NCI-H748 (cell line): Measurements from ENCODE around the gene DRD2.

Source experiments
- DNase-seq: peaks from one replicate; lab custom pipeline; 2025; ENCODE audit not compliant: unreplicated experiment; lab: John Stamatoyannopoulos, UW

Gene DRD2

GRCh38 chr11:113404859-113405430 is 70.3 kb downstream of the DRD2 start:
- no peak for DNase-seq

DNA sequence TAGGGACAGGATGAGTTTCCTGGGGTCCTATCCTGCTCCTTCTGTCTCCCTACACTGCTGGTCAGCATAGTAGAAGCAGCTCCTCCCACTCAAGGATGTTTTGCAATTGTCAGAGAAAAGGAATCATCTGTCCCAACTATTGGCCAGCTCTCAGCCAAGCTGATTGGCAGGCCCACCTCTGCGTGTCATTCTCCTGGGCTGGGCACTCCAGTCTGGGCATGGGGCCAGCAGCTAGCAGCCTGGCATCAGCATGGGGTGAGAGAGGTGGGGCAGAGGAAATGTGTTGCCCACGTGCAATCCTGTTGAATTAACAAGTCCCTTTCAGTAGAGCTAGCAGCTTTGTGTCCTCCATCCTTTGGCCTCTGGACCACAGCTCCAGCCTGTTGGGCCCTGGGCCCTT is 73.5 kb downstream of the DRD2 start:
- peak; percentile 86 for DNase-seq

- DNase-seq, result no peak
Observed at GRCh38 chr11:113400631-113401230, 74.5 kb downstream of the DRD2 start.

GRCh38 chr11:113398669-113399430 is 76.3 kb downstream of the DRD2 start:
- no peak for DNase-seq

GRCh38 chr11:113397821-113398220 is 77.4 kb downstream of the DRD2 start:
- no peak for DNase-seq

- no peak for DNase-seq
Observed at GRCh38 chr11:113397212-113397611, 78.0 kb downstream of the DRD2 start.

DNA sequence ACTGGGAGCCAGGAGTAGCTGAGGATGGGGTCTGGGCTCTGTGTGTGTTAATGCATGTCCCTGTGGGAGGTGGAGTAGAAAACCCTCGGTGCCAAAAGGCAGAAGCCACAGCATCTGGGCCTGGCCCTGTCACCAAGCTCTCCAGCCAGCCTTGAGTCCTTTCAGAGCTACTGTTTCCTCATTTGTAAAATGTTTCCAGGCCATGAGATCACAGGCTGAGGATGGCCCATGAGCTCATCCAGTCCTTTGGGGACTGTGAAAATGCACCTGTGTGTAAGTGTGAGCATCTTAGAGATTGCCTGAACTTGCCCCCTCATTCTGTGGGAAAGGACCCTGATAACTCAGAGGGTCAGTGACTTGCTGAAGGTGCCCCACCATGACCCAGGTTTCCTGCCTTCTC is 78.5 kb downstream of the DRD2 start:
- no peak for DNase-seq

- DNase-seq, result no peak
Observed at GRCh38 chr11:113395782-113396336, 79.3 kb downstream of the DRD2 start.

- no peak for DNase-seq
Observed at GRCh38 chr11:113394919-113395318, 80.3 kb downstream of the DRD2 start.

- peak; percentile 5 for DNase-seq
Observed at GRCh38 chr11:113393501-113393985, 81.7 kb downstream of the DRD2 start.

DNA sequence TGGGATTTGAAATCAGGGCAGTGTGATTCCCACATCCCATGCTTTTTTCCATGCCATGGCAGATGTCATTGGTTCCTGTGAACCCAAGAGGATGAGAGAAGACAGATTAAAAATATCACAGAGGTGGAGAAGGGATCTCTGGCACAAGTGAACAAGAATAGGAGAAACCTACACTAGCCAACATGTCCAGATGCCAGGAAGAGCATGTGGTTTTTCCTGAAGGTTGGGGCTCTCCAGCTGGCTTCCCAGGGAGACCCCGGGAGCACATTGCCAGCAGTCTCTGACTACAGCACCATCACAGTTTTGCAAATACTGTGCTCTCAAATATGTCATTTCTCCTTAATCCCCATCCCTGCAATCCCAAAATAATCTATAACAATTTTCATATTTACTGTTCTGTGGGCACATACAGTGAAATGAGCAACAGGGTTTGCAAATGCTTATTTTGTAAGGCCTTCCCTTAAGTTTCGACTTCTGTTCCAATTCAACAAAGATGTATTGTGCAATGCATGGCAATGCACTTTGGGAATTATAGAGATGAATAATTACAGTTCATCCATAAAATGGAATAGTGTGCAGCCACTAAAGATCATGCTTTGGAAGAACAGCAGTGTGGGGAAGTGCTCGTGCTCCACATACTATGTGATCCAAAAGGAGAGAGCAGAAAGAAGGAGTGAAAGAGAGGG is 82.8 kb downstream of the DRD2 start:
- no peak for DNase-seq

DNA sequence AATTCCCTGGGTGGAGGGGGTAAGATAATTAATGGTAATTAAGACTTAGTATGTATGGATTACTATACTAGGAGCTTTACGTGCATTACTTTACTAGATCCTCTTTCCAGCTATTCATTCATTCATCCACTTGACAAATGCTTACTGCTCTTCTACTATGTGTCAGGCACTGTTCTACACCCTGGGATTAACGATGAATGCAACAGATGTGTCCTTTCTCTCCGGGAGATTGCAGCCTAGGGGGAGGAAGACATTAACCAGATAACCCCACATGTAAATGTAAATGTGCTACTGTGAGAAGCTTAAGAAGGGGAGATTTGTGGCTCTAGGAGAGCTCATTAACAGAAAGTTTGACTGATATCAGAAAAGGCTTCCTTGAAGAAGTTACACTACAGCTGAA is 85.9 kb downstream of the DRD2 start:
- no peak for DNase-seq

DNA sequence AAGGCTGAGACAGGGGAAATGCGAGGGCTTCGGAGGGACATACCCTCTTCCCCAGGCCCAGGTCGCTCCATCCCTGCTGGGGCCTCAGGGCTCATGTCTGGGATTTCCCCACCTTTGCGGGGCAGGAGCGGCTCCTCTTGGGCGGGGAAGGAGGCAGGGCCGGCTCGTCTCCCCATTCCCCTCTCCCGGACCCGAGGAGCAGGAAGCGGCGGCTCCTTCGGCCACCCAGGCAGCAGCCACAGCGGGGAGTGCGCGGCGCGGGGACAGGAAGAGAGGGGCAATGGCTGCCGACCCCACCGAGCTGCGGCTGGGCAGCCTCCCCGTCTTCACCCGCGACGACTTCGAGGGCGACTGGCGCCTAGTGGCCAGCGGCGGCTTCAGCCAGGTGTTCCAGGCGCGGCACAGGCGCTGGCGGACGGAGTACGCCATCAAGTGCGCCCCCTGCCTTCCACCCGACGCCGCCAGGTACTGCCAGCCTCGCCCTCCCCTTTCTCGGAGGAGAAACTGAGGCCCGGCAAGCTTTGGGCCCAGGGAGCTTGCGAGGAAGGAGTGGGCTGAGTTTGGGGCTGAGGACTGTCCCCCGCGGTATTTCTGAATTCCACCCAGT is 87.5 kb downstream of the DRD2 start, which contains the start of gene ANKK1:
TSS of gene ANKK1 (plus strand) at position 175 of the 607 bp plus-strand sequence. CDS start at position 281, 106 bp downstream.
- DNase-seq, result peak; percentile 46

- DNase-seq, result no peak
Observed at GRCh38 chr11:113386866-113387265, 88.3 kb downstream of the DRD2 start.

GRCh38 chr11:113385749-113386148 is 89.4 kb downstream of the DRD2 start:
- no peak for DNase-seq

- DNase-seq, result no peak
Observed at GRCh38 chr11:113384551-113384950, 90.6 kb downstream of the DRD2 start.

- no peak for DNase-seq
Observed at GRCh38 chr11:113382121-113382520, 93.1 kb downstream of the DRD2 start.

GRCh38 chr11:113378692-113379091 is 96.5 kb downstream of the DRD2 start:
- DNase-seq, result no peak

- DNase-seq, result peak; percentile 70
Observed at GRCh38 chr11:113377681-113378412, 97.4 kb downstream of the DRD2 start.

DNA sequence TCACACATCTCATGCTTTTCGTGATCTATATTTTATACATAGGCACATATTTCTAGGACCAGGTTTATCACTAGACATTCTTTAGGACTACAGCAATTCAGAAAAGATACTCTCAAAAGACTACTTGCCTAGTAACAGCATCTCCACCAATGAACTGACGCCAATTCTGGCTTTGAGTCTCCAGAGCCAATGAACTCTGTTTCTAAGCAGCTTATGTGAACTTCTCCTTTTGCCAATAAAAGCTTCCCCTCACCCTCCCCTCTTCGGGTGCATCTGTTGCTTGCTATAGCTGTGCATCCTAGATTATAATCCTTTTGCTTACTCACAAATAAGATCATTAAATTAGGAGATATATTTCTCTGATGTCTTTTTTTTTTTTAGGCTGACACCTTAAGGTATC is 99.0 kb downstream of the DRD2 start:
- no peak for DNase-seq
